IMR-90 (cell line): ENCODE measurements around the gene METTL23. TPM values are rescaled to one million over a fixed set of nuclear protein-coding genes. Genes with fewer than 3 reads are reported as not detected.

ENCODE experiments used
- ATAC-seq: fragments of 200-7000 bp; cut with Tn5 transposase; 2 replicates; pipeline ENCODE4 v1.9.1; 2020; ENCODE audit warnings: low read depth, mild to moderate bottlenecking, moderate library complexity
- BruUV-seq: library from RNA; stranded (reverse); fragments of 400-500 nt; replicated peaks from 2 replicates; lab custom pipeline; 2021; lab: Mats Ljungman, UMichigan
- CTCF ChIA-PET: fragments of 300-600 bp; formaldehyde crosslinking; extraction: SDS; loops from one replicate; lab custom pipeline; 2021; ENCODE audit warnings: antibody characterized with exemption; lab: Yijun Ruan, JAX
- POLR2A ChIA-PET: fragments of 300-600 bp; sonication (Branson Sonifier 250); formaldehyde crosslinking; loops from one replicate; lab custom pipeline; 2022; ENCODE audit warnings: antibody characterized with exemption; ENCODE audit not compliant: unreplicated experiment; lab: Charles Lee
- DNase-seq: peaks from one replicate; pipeline ENCODE4 v3.0.0; 2013
- H2AFZ ChIP-seq: replicated peaks from 2 replicates; pipeline ENCODE3; 2013; ENCODE audit warnings: low read length, mild to moderate bottlenecking; ENCODE audit not compliant: poor library complexity
- H2AK5ac ChIP-seq: 2 replicates; pipeline ENCODE4 v1.6.1; 2013; ENCODE audit warnings: low read depth, low read length, inconsistent platforms
- H2AK9ac ChIP-seq: replicated peaks from 2 replicates; pipeline ENCODE3; 2013; ENCODE audit warnings: mild to moderate bottlenecking, low read depth, low read length, moderate library complexity; ENCODE audit not compliant: poor library complexity
- H2BK120ac ChIP-seq: 2 replicates; pipeline ENCODE4 v1.6.1; 2013; ENCODE audit warnings: low read depth, low read length, inconsistent platforms
- H2BK15ac ChIP-seq: 3 replicates; pipeline ENCODE4 v1.6.1; 2013; ENCODE audit warnings: low read depth, low read length, inconsistent platforms
- H2BK20ac ChIP-seq: 2 replicates; pipeline ENCODE4 v1.6.1; 2013; ENCODE audit warnings: low read depth, mild to moderate bottlenecking, inconsistent platforms, low read length, moderate library complexity
- H2BK5ac ChIP-seq: 2 replicates; pipeline ENCODE4 v1.6.1; 2013; ENCODE audit warnings: mild to moderate bottlenecking, low read depth, low read length, inconsistent platforms; ENCODE audit not compliant: poor library complexity, severe bottlenecking
- H3K14ac ChIP-seq: replicated peaks from 2 replicates; pipeline ENCODE4 v1.6.1; 2013; ENCODE audit warnings: low read depth, low read length, inconsistent platforms
- H3K18ac ChIP-seq: 2 replicates; pipeline ENCODE4 v1.6.1; 2013; ENCODE audit warnings: low read depth, low read length, control low read depth
- H3K23ac ChIP-seq: 2 replicates; pipeline ENCODE4 v1.6.1; 2013; ENCODE audit warnings: low read depth, low read length, inconsistent platforms
- H3K27ac ChIP-seq: 2 replicates; pipeline ENCODE4 v1.5.1; 2013; ENCODE audit warnings: mild to moderate bottlenecking, control low read depth, low read length; ENCODE audit not compliant: insufficient read depth
- H3K27me3 ChIP-seq: 2 replicates; pipeline ENCODE4 v1.6.1; 2013; ENCODE audit warnings: low read length; ENCODE audit not compliant: control insufficient read depth, insufficient read depth
- H3K36me3 ChIP-seq: 2 replicates; pipeline ENCODE4 v1.6.1; 2013; ENCODE audit warnings: low read length, mixed read lengths; ENCODE audit not compliant: control insufficient read depth, insufficient read depth
- H3K4ac ChIP-seq: 2 replicates; pipeline ENCODE4 v1.6.1; 2013; ENCODE audit warnings: low read depth, low read length, inconsistent platforms
- H3K4me1 ChIP-seq: 2 replicates; pipeline ENCODE4 v1.6.1; 2013; ENCODE audit warnings: low read length, mixed read lengths; ENCODE audit not compliant: control insufficient read depth, insufficient read depth
- H3K4me2 ChIP-seq: 2 replicates; pipeline ENCODE4 v1.6.1; 2013; ENCODE audit warnings: low read depth, mild to moderate bottlenecking, control low read depth, low read length, moderate library complexity
- H3K4me3 ChIP-seq: 2 replicates; pipeline ENCODE4 v1.5.1; 2013; ENCODE audit warnings: low read depth, mild to moderate bottlenecking, control low read depth, low read length, moderate library complexity; ENCODE audit not compliant: insufficient read depth
- H3K56ac ChIP-seq: 2 replicates; pipeline ENCODE4 v1.6.1; 2013; ENCODE audit warnings: low read length, inconsistent platforms; ENCODE audit not compliant: insufficient read depth; ENCODE audit errors: extremely low read depth
- H3K79me1 ChIP-seq, 2 experiments: 2 replicates each; pipeline ENCODE4 v1.6.1; 2013; ENCODE audit warnings: low read length in 2 of 2, inconsistent platforms in 1 of 2, low read depth in 1 of 2
- H3K9ac ChIP-seq: 2 replicates; pipeline ENCODE4 v1.6.1; 2013; ENCODE audit warnings: low read depth, low read length, control low read depth
- H3K9me1 ChIP-seq: 2 replicates; pipeline ENCODE4 v1.6.1; 2013; ENCODE audit warnings: low read length, inconsistent platforms; ENCODE audit not compliant: insufficient read depth
- H3K9me3 ChIP-seq: 2 replicates; pipeline ENCODE4 v1.6.1; 2013; ENCODE audit warnings: low read length; ENCODE audit not compliant: control insufficient read depth, insufficient read depth
- H4K20me1 ChIP-seq: 2 replicates; pipeline ENCODE4 v1.6.1; 2013; ENCODE audit warnings: low read length, inconsistent platforms; ENCODE audit not compliant: insufficient read depth
- H4K5ac ChIP-seq: 2 replicates; pipeline ENCODE4 v1.6.1; 2013; ENCODE audit warnings: mild to moderate bottlenecking, low read depth, low read length, control low read depth
- H4K8ac ChIP-seq, 2 experiments: 2 replicates each; pipeline ENCODE4 v1.6.1; 2013; ENCODE audit warnings: low read depth in 2 of 2, low read length in 2 of 2, control low read depth in 1 of 2, inconsistent platforms in 1 of 2
- H4K91ac ChIP-seq: 2 replicates; pipeline ENCODE4 v1.6.1; 2013; ENCODE audit warnings: low read depth, low read length, inconsistent platforms; ENCODE audit not compliant: insufficient read depth
- BHLHE40 ChIP-seq: fragments of 150-350 bp; IDR thresholded peaks from 2 replicates; pipeline ENCODE4 v1.6.1; 2016; ENCODE audit warnings: mild to moderate bottlenecking, low read depth, low read length
- CEBPB ChIP-seq: IDR thresholded peaks from 2 replicates; pipeline ENCODE4 v1.6.1; 2012; ENCODE audit warnings: low read depth, low read length, improper control_type of control experiment
- CHD1 ChIP-seq: IDR thresholded peaks from 2 replicates; pipeline ENCODE4 v1.6.1; 2012; ENCODE audit warnings: low read depth, low read length, improper control_type of control experiment
- ELK1 ChIP-seq: fragments of 150-350 bp; IDR thresholded peaks from 2 replicates; pipeline ENCODE4 v1.6.1; 2016; ENCODE audit warnings: low read depth, mild to moderate bottlenecking, low read length, moderate library complexity, borderline replicate concordance
- FOS ChIP-seq: fragments of 150-350 bp; IDR thresholded peaks from 2 replicates; pipeline ENCODE4 v1.6.1; 2016; ENCODE audit warnings: low read depth, low read length
- MAFK ChIP-seq: IDR thresholded peaks from 2 replicates; pipeline ENCODE4 v1.6.1; 2012; ENCODE audit warnings: low read depth, low read length, improper control_type of control experiment
- MAZ ChIP-seq: IDR thresholded peaks from 2 replicates; pipeline ENCODE4 v1.6.1; 2012; ENCODE audit warnings: low read depth, mild to moderate bottlenecking, low read length, improper control_type of control experiment, moderate library complexity, borderline replicate concordance
- MXI1 ChIP-seq: IDR thresholded peaks from 2 replicates; pipeline ENCODE4 v1.6.1; 2012; ENCODE audit warnings: low read depth, mild to moderate bottlenecking, low read length, moderate library complexity, borderline replicate concordance
- NFE2L2 ChIP-seq: fragments of 150-350 bp; IDR thresholded peaks from 2 replicates; pipeline ENCODE4 v1.6.1; 2016; ENCODE audit warnings: low read depth, mild to moderate bottlenecking, low read length
- POLR2A ChIP-seq: IDR thresholded peaks from 2 replicates; pipeline ENCODE4 v1.6.1; 2012; ENCODE audit warnings: mild to moderate bottlenecking, low read depth, low read length
- RAD21 ChIP-seq: IDR thresholded peaks from 2 replicates; pipeline ENCODE4 v1.6.1; 2012; ENCODE audit warnings: low read length, improper control_type of control experiment
- RCOR1 ChIP-seq: IDR thresholded peaks from 2 replicates; pipeline ENCODE4 v1.6.1; 2012; ENCODE audit warnings: mild to moderate bottlenecking, low read length, improper control_type of control experiment; ENCODE audit not compliant: insufficient replicate concordance
- RFX5 ChIP-seq: IDR thresholded peaks from 2 replicates; pipeline ENCODE4 v1.8.0; 2012; ENCODE audit warnings: low read depth, mild to moderate bottlenecking, low read length, moderate library complexity
- SMC3 ChIP-seq: fragments of 150-350 bp; IDR thresholded peaks from 2 replicates; pipeline ENCODE4 v1.6.1; 2016; ENCODE audit warnings: low read depth, mild to moderate bottlenecking, antibody characterized with exemption, low read length, moderate library complexity
- USF2 ChIP-seq: fragments of 150-350 bp; IDR thresholded peaks from 2 replicates; pipeline ENCODE4 v1.6.1; 2017; ENCODE audit warnings: mild to moderate bottlenecking, antibody characterized with exemption, low read length, low read depth
- WGBS, 2 experiments: methylation state at CpG; one replicate each; pipeline versions ENCODE4 v1.1.5 to v1.1.7; 2013; ENCODE audit warnings: missing lambda C conversion rate in 2 of 2; ENCODE audit not compliant: insufficient read length in 1 of 2; ENCODE audit errors: extremely low coverage in 2 of 2; 5-methylcytosine and 5-hydroxymethylcytosine counted together
- dilution Hi-C: fragments of 300-500 bp; cut with HindIII; formaldehyde crosslinking; loops from one replicate; pipeline ENCODE4 v1.14.3; 2018; ENCODE audit warnings: low sequenced_read_pairs; ENCODE audit not compliant: unreplicated experiment
- in situ Hi-C: fragments of 300-500 bp; cut with MboI; formaldehyde crosslinking; loops from 3 replicates; pipeline ENCODE4 v1.14.3; 2019; ENCODE audit warnings: low sequenced_read_pairs, inconsistent platforms, mixed read lengths
- intact Hi-C: fragments of 100-400 bp; cut with micrococcal nuclease; formaldehyde crosslinking; loops from 2 replicates; pipeline ENCODE4 v1.10.0; 2022
- polyA plus RNA-seq, 3 experiments: library from polyadenylated mRNA; depleted of rRNA; stranded (reverse); fragments of >200 nt; gene quantifications; 2 replicates each; pipeline ENCODE4 v1.2.3, GENCODE V29; 2012; ENCODE audit warnings: low replicate concordance in 1 of 3
- total RNA-seq: library from RNA; depleted of rRNA; stranded (reverse); fragments of >200 nt; gene quantifications from 2 replicates; pipeline ENCODE4 v1.2.3, GENCODE V29; 2012
- TF ChIP-seq, protein P1 (sequence below): conservative IDR thresholded peaks from 2 replicates; pipeline ENCODE4 v1.5.1; 2012; ENCODE audit warnings: mild to moderate bottlenecking, low read depth, low read length, improper control_type of control experiment

Gene METTL23
- total and polyA plus RNA-seq, 2 of the 4 experiments (the other 2 are of a cell fraction), result 18.8 to 32.1 TPM

GRCh38 chr17:76720941-76721340, 5.7 kb upstream of the METTL23 start:
- Histone ChIP-seq H3K79me1 (peaks cover 37 to 71% of the 10 kb centered on the region in 2 experiments), H2BK20ac (no peak overlapping the region), H4K5ac (no peak overlapping the region), H3K9ac (no peak overlapping the region), H4K8ac (no peak overlapping the region), H4K91ac (no peak overlapping the region), H2BK120ac (no peak overlapping the region), H3K23ac (no peak overlapping the region), H3K27me3 (no peaks in the 10 kb centered on the region), H2AK5ac (no peak overlapping the region), H4K20me1 (peaks cover 47% of the 10 kb centered on the region), H3K9me1 (peaks cover 4% of the 10 kb centered on the region), H3K4ac (no peak overlapping the region), H3K18ac (no peak overlapping the region), H3K4me3 (no peak overlapping the region), H3K4me1 (peaks cover 7% of the 10 kb centered on the region), H3K9me3 (no peaks in the 10 kb centered on the region), H3K56ac (no peak overlapping the region), H2BK5ac (no peak overlapping the region), H3K4me2 (no peak overlapping the region), H2AK9ac (no peak overlapping the region), H3K36me3 (peaks cover 57% of the 10 kb centered on the region), H2AFZ (no peak overlapping the region), H2BK15ac (no peak overlapping the region), H3K14ac (no peak overlapping the region), H3K27ac (no peak overlapping the region)
- no TSS peak for BruUV-seq
- DNase-seq (no peak), ATAC-seq (no peak)
- in situ Hi-C loops (no loop called here), intact Hi-C loops (no loop called here), dilution Hi-C loops (no loop called here)
- POLR2A ChIA-PET, result interaction anchor here (0.5 kb wide), 1 partner anchor 32 kb away, joined by 3 read pairs; no protein-coding TSS in a partner anchor
- no peak for TF ChIP-seq MXI1
- TF ChIP-seq USF2, result no peak
- no peak for TF ChIP-seq CEBPB
- no peak for TF ChIP-seq ELK1
- TF ChIP-seq BHLHE40, result no peak
- TF ChIP-seq RAD21, result no peak
- no peak for TF ChIP-seq FOS
- TF ChIP-seq RFX5, result no peak
- TF ChIP-seq MAFK, result no peak
- TF ChIP-seq SMC3, result no peak
- TF ChIP-seq RCOR1, result no peak
- no peak for TF ChIP-seq NFE2L2
- no peak for TF ChIP-seq POLR2A
- no peak for TF ChIP-seq CHD1
- TF ChIP-seq, protein P1, sequence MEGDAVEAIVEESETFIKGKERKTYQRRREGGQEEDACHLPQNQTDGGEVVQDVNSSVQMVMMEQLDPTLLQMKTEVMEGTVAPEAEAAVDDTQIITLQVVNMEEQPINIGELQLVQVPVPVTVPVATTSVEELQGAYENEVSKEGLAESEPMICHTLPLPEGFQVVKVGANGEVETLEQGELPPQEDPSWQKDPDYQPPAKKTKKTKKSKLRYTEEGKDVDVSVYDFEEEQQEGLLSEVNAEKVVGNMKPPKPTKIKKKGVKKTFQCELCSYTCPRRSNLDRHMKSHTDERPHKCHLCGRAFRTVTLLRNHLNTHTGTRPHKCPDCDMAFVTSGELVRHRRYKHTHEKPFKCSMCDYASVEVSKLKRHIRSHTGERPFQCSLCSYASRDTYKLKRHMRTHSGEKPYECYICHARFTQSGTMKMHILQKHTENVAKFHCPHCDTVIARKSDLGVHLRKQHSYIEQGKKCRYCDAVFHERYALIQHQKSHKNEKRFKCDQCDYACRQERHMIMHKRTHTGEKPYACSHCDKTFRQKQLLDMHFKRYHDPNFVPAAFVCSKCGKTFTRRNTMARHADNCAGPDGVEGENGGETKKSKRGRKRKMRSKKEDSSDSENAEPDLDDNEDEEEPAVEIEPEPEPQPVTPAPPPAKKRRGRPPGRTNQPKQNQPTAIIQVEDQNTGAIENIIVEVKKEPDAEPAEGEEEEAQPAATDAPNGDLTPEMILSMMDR, result no peak
- TF ChIP-seq MAZ, result no peak
- CTCF ChIA-PET, result no interaction called here
- no CpG with 5 or more reads among the region's 9 CpGs for WGBS, 2 experiments
